Activated gamma-delta T cell (primary cell): ENCODE measurements around the gene KANSL1L.

Experiments
- DNase-seq: peaks from one replicate; lab custom pipeline; 2025; lab: John Stamatoyannopoulos, UW

Gene KANSL1L

GRCh38 chr2:210000464-210001324, 170.5 kb downstream of the KANSL1L start:
- DNase-seq: no peak

- no peak for DNase-seq
These were observed 172.6 kb downstream of the KANSL1L start for GRCh38 chr2:209998596-209998995.

- no peak for DNase-seq
These were observed 177.2 kb downstream of the KANSL1L start for GRCh38 chr2:209993968-209994367.

- no peak for DNase-seq
These were observed 180.4 kb downstream of the KANSL1L start for GRCh38 chr2:209990838-209991237.

GRCh38 chr2:209988010-209988409, 183.2 kb downstream of the KANSL1L start:
- DNase-seq: no peak

GRCh38 chr2:209986415-209986814, 184.8 kb downstream of the KANSL1L start:
- DNase-seq: no peak

GRCh38 chr2:209985874-209986273, 185.3 kb downstream of the KANSL1L start:
- no peak for DNase-seq

GRCh38 chr2:209984291-209984690, 186.9 kb downstream of the KANSL1L start:
- DNase-seq: no peak

GRCh38 chr2:209977386-209978239, 193.6 kb downstream of the KANSL1L start:
- DNase-seq: no peak

- no peak for DNase-seq
These were observed 194.4 kb downstream of the KANSL1L start for GRCh38 chr2:209976698-209977385.

GRCh38 chr2:209974576-209974975, 196.6 kb downstream of the KANSL1L start:
- no peak for DNase-seq

- DNase-seq: no peak
These were observed 197.9 kb downstream of the KANSL1L start for GRCh38 chr2:209973328-209973727.
